Body of pancreas (tissue), 4 donors: Measurements from ENCODE around the gene SUSD4.

Source experiments
- POLR2A ChIP-seq, 3 donors: fragments of 450-650 bp; IDR thresholded peaks; one replicate each; pipeline ENCODE4 v1.6.1; 2016; ENCODE audit warnings: antibody characterized with exemption in 3 of 3, mild to moderate bottlenecking in 2 of 3
- TF ChIP-seq, protein P1 (sequence below), 7 experiments: fragments of 450-650 bp in 4 of 7; fragments of 200-600 bp in 3 of 7; sonication (generic) in 3 of 7; IDR thresholded peaks; one replicate each; pipeline ENCODE4 v1.5.1; 2016 to 2019; ENCODE audit warnings: antibody characterized with exemption in 7 of 7

DNA sequence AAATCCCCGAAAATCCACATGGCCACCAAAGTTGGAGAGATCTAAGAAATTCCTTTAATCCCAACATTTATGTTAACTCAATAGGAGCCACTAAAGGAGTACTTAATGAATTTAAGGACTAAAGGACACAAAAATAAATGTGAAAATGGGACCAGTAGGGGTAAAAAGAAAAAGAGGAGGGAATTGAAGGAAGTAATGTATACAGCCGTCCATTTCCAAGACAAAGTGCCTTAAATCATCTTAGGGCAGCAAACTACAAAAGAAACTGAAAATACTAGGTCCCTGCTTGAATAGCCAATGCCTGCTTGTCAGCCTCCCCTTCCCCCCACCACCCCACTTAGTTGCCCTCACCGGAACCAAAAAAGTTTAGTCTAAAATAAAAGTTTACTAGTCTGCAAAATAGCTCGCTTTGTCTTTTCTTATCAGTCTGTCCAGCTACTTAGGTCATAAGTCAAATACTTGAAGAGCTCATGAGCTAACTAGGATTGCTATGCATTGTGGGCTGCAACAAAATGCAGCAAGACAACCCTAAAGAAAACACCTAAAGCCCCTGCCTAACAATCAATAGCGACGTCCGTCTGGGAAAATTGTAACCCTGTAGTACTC, 154.6 kb downstream of the SUSD4 start:
- TF ChIP-seq, protein P1, sequence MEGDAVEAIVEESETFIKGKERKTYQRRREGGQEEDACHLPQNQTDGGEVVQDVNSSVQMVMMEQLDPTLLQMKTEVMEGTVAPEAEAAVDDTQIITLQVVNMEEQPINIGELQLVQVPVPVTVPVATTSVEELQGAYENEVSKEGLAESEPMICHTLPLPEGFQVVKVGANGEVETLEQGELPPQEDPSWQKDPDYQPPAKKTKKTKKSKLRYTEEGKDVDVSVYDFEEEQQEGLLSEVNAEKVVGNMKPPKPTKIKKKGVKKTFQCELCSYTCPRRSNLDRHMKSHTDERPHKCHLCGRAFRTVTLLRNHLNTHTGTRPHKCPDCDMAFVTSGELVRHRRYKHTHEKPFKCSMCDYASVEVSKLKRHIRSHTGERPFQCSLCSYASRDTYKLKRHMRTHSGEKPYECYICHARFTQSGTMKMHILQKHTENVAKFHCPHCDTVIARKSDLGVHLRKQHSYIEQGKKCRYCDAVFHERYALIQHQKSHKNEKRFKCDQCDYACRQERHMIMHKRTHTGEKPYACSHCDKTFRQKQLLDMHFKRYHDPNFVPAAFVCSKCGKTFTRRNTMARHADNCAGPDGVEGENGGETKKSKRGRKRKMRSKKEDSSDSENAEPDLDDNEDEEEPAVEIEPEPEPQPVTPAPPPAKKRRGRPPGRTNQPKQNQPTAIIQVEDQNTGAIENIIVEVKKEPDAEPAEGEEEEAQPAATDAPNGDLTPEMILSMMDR (IDR thresholded peaks at IDR 0.05), result no peak
- TF ChIP-seq POLR2A (IDR thresholded peaks at IDR 0.05), result no peak
